GM12872 (cell line): Measurements from ENCODE around the gene SDHB.

ENCODE experiments used
- TF ChIP-seq, protein P1 (sequence below): IDR thresholded peaks from 3 replicates; pipeline ENCODE4 v1.5.1; 2011; ENCODE audit warnings: low read depth, mild to moderate bottlenecking, low read length, moderate library complexity; ENCODE audit not compliant: insufficient read depth

Gene SDHB

DNA sequence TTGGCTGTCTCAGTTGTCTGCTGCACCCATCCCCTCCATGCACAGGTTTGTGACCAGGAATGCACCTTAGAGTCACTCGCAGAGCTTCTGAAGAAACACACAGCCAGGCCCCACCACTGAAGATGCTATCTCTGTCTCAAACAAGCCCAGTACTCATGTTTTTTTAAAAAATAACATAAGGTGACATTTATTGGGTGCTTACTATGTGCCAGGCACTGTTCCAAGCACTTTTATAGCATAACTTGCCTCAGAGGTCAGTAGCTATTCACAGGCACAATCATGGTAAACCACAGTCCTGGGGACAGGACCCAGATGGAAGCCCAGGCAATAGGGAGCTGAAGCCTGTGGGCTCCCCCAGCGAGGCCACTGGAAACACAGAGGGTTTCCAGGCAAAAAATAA is 33.3 kb downstream of the SDHB start:
- TF ChIP-seq, protein P1, sequence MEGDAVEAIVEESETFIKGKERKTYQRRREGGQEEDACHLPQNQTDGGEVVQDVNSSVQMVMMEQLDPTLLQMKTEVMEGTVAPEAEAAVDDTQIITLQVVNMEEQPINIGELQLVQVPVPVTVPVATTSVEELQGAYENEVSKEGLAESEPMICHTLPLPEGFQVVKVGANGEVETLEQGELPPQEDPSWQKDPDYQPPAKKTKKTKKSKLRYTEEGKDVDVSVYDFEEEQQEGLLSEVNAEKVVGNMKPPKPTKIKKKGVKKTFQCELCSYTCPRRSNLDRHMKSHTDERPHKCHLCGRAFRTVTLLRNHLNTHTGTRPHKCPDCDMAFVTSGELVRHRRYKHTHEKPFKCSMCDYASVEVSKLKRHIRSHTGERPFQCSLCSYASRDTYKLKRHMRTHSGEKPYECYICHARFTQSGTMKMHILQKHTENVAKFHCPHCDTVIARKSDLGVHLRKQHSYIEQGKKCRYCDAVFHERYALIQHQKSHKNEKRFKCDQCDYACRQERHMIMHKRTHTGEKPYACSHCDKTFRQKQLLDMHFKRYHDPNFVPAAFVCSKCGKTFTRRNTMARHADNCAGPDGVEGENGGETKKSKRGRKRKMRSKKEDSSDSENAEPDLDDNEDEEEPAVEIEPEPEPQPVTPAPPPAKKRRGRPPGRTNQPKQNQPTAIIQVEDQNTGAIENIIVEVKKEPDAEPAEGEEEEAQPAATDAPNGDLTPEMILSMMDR, result no peak

DNA sequence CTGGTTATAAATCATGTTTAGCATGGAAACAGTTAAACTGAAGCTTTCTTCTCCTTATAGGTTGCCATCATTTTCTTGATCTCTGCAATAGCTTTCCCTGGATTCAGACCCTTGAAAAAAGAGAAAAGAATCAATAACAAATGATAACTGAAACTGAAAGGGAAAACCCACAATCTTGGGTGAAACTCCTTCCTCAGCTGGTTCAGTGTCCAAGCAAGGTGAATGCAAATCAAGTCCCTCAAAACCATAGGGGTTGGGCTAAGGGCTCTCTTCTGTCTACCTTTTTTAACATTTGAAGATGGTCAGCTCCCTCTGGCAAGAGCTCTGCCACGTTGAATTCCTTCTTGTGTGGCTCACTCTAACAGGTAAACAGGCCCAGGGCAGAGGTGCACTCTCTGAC is 35.0 kb downstream of the SDHB start:
- TF ChIP-seq, protein P1, result no peak

DNA sequence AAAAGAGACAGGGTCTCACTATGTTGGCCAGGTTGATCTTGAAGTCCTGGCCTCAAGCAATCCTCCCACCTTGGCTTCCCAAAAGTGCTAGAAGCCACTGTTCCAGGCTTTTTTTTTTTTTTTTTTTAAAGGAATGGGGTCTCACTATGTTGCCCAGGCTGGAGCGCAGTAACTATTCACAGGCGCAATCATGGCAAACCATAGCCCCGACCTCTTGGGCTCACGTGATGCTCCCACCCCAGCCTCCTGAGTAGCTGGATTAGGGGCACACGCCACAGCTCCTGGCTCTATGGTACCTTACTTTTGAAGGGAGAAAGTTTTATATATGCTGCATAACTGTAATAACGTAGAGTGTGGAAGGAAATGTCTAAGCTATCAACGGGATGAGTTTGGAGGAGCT is 36.4 kb downstream of the SDHB start:
- TF ChIP-seq, protein P1, result no peak

DNA sequence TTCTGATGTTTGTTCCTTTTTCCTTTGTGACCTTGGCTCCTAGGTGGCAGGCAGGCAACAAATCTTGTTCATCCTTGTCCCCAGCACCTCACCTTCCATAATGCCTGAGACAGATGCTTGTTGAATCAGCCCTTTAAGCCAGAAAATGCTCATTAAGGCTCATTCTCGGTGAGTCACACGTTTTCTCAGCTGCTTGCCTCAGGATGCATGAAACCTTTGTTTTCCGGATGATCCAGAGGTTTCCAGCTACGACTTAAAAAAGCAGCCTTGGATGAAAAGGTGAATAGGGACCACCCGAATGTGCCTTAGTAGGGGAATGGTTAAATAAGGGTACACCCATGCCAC is 37.5 kb downstream of the SDHB start:
- TF ChIP-seq, protein P1, result no peak

DNA sequence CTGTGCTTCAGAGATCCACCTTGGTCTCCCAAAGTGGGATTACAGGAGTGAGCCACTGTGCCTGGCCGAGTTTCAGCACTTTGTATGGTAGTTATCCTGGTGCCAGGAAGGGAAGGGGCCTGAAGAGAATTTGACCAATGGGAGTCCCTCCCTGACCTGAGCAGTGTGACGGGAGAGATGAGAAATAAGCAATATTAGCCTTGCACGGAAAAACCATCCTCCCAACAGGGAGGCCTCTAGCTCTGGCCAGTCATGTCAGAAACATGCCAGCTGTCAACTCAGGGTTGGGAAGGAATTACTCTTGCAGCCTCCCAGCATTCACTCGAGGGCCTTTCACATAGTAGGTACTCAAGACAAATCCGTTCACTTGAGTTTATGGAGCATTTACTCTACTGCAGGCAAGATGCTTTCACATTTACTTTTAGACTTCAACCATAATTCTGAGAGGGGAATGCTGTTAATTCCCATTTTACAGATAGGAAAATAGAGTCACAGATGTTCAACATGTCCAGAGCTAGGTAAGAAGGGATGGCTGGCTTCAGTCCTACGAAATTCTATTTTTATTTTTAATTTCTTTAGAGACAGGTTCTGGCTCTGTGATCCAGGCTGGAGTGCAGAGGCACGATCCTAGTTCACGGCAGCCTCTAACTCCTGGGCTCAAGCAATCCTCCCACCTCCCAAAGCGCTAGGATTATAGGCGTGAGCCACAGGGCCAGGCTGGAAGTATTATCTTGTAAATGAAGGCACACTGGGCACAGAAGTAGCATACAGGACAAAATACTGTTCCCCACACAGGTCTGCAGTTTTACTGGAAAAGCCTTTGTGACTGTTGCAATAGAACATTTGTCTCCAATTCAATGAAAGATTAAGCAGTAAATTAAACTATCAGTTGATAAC is 38.9 kb downstream of the SDHB start:
- TF ChIP-seq, protein P1, result no peak

DNA sequence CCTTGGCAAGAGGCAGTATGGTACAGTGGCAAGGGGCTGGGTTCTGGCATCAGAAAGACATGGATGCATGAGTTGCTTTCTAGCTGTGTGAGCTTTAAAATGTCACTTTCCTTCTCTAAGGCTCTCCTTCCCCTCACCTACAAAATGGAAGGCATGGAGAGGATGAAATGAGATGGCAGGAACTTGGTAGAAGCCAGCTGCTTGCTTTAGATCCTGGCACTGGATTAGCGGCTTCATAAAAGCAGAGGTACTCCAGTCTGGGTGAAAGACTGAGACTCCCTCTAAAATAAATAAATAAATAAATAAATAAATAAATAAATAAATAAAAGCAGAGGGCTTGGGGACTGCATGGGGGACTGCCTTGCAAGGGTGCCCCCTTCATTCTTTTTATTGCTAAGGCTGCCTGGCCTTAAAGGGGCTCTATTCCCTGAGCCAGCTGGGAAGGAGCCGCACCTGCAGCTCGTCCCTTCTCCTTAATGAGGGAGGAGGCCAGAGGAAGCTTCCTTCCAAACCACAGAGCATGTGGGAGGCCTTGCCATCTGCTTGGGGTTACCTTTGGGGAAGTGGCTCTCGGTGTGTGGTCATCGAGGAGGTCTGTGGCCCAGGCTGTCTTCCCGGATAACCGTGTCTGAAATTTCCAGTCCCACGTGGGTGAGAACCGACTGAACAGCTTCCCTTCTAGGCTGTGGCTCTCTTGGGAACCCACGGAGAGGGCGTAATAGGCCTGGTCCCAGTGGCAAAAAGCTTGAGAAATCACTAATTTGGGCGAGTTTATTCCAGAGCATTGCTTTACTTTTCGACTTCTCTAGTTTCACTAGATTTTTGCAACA is 40.1 kb downstream of the SDHB start:
- TF ChIP-seq, protein P1, result no peak

DNA sequence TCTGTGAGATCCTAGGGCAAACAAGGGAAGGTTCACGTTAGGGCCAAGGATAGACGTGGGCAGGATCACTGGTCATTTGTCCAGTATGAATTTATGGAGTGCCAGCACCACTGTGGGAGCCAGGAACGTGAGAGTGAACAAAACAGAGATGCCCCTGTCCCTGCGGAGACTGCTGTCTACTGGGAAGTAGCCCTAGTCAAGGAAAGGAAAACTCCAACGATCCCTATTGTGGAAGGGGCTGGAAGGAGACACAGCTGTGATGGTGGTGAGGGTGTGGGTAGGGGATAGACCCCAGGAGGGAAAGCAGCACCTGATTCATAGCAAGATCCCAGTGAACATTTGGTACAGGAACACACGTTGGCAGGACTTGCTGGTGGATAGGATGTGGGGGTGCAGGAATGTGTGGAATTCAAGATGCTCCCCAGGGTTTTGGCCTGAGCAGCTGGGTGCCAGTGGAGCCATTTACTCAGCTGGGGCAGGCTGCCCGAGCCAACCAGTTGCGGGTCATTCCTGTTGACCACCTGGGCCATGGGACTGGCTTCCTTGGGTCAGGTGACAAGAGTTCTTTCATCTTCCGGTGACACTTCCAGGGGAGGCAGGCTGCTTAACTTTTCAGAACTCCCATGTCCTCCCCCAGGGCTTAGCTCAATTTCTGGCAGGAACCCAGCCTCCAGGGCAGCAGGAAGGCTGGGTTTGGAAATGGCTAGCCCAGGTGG is 40.9 kb downstream of the SDHB start:
- TF ChIP-seq, protein P1, result no peak
